HG02973 (cell line): ENCODE results near the gene HSPB2.

Source experiments
- ATAC-seq: cut with Tn5 transposase; IDR thresholded peaks from one replicate; pipeline ENCODE4 v1.9.1; 2021; ENCODE audit warnings: moderate library complexity; ENCODE audit not compliant: unreplicated experiment

The HSPB2 gene

GRCh38 chr11:111937461-111937769, 24.9 kb downstream of the HSPB2 start:
- no peak for ATAC-seq

GRCh38 chr11:111937844-111938243, 25.3 kb downstream of the HSPB2 start:
- no peak for ATAC-seq

- ATAC-seq = peak; percentile 94
Measured at GRCh38 chr11:111938687-111939160, 26.2 kb downstream of the HSPB2 start.

GRCh38 chr11:111939836-111940604, 27.5 kb downstream of the HSPB2 start:
- no peak for ATAC-seq

- no peak for ATAC-seq
Measured at GRCh38 chr11:111941963-111942362, 29.4 kb downstream of the HSPB2 start.

GRCh38 chr11:111942829-111943228, 30.3 kb downstream of the HSPB2 start:
- no peak for ATAC-seq

GRCh38 chr11:111944139-111944538, 31.6 kb downstream of the HSPB2 start:
- ATAC-seq = no peak

GRCh38 chr11:111944651-111945051, 32.1 kb downstream of the HSPB2 start:
- no peak for ATAC-seq

- ATAC-seq = no peak
Measured at GRCh38 chr11:111945198-111945597, 32.7 kb downstream of the HSPB2 start.

- no peak for ATAC-seq
Measured at GRCh38 chr11:111946499-111946898, 34.0 kb downstream of the HSPB2 start.

- no peak for ATAC-seq
Measured at GRCh38 chr11:111947143-111947542, 34.6 kb downstream of the HSPB2 start.

- no peak for ATAC-seq
Measured at GRCh38 chr11:111949519-111950426, 37.2 kb downstream of the HSPB2 start.

- ATAC-seq = no peak
Measured at GRCh38 chr11:111951565-111951964, 39.0 kb downstream of the HSPB2 start.

GRCh38 chr11:111954154-111954553, 41.6 kb downstream of the HSPB2 start:
- ATAC-seq = no peak

GRCh38 chr11:111957663-111958444, 45.3 kb downstream of the HSPB2 start:
- ATAC-seq = no peak

GRCh38 chr11:111960916-111961315, 48.4 kb downstream of the HSPB2 start:
- no peak for ATAC-seq

GRCh38 chr11:111961389-111962300, 49.1 kb downstream of the HSPB2 start:
- no peak for ATAC-seq
